Parathyroid adenoma (tissue), 2 donors: ENCODE results near the gene GGT5.
"Not testable (repeated sequence)": the region's sequence is repeated elsewhere in the genome, so short reads cannot be mapped to it uniquely, and the experiment has no call there.

Experiments
- H2AFZ ChIP-seq: fragments of 300-600 bp; sonication (generic); one replicate; pipeline ENCODE4 v1.7.0; 2017; ENCODE audit warnings: antibody characterized with exemption, mild to moderate bottlenecking
- H3K27ac ChIP-seq: fragments of 300-600 bp; sonication (generic); one replicate; pipeline ENCODE4 v1.7.0; 2017
- H3K27me3 ChIP-seq: fragments of 300-600 bp; sonication (generic); one replicate; pipeline ENCODE4 v1.7.0; 2017; ENCODE audit warnings: low read length; ENCODE audit not compliant: control insufficient read depth, insufficient read depth
- H3K36me3 ChIP-seq: fragments of 300-600 bp; sonication (generic); one replicate; pipeline ENCODE4 v1.7.0; 2017; ENCODE audit warnings: low read length; ENCODE audit not compliant: control insufficient read depth, insufficient read depth
- H3K4me1 ChIP-seq: fragments of 300-600 bp; sonication (generic); one replicate; pipeline ENCODE4 v1.7.0; 2017; ENCODE audit warnings: control low read depth
- H3K4me2 ChIP-seq: fragments of 300-600 bp; sonication (generic); one replicate; pipeline ENCODE4 v1.7.0; 2017; ENCODE audit warnings: low read length
- H3K4me3 ChIP-seq: fragments of 300-600 bp; sonication (generic); one replicate; pipeline ENCODE4 v1.7.0; 2017; ENCODE audit warnings: low read depth, low read length
- H3K79me2 ChIP-seq: fragments of 300-600 bp; sonication (generic); one replicate; pipeline ENCODE4 v1.7.0; 2017; ENCODE audit warnings: control low read depth
- H3K9ac ChIP-seq: fragments of 300-600 bp; sonication (generic); one replicate; pipeline ENCODE4 v1.7.0; 2017; ENCODE audit warnings: mild to moderate bottlenecking
- H3K9me3 ChIP-seq: fragments of 300-600 bp; sonication (generic); one replicate; pipeline ENCODE4 v1.7.0; 2017; ENCODE audit warnings: low read length; ENCODE audit not compliant: control insufficient read depth
- donor health status: primary hyperparathyroidism.

Gene GGT5

DNA sequence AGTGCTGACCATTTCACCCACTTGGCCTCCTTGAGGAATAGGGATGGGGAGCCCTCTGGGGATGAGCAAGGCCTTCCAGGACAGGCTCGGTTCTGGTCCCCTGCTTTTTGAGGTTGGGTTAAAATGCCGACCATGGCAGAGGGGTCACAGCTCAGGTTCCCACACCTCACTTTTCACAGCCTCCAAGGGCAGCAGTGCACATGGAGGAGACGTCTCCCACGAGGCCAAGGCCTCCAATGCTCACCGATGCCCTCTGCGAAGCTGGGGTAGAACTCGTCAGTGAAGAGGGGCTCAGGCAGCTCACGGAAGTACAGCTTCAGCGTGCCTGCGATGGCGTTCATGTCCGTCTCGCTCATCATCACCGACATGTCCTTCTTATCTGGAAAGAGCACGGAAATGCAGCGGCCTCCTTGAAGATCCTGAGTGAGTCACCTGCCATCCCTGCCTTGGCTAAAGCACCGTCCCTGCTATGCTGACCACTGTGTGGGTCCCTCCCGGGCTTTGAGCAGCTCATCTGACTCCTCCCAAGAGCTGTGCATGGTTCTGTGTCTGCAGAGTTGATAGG lies 17.4 kb upstream of the GGT5 start:
- not testable (repeated sequence) for H3K4me3 ChIP-seq, H3K4me2 ChIP-seq, H3K4me1 ChIP-seq, H2AFZ ChIP-seq, H3K9ac ChIP-seq, H3K79me2 ChIP-seq, H3K9me3 ChIP-seq, H3K27me3 ChIP-seq, H3K27ac ChIP-seq, H3K36me3 ChIP-seq

DNA sequence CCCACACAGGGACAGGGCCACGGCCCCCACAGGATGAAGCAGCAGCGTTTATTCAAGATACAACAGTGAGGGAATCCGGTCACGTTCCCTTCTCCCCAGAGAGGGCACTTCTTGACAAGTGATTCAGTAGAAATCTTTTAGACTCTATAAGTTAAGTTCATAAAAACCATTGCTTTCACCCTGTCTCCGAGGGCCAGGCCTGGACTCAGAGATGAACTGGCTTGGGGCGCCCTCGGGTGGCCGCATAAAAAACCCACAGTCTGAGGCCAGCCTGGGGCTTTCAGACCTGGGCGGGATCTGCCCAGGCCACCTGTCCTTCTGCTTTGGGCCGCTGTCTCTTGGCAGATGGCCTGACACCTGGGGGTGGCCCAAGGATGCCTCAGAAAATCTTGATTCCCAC lies 14.6 kb upstream of the GGT5 start:
- not testable (repeated sequence) for H3K4me1 ChIP-seq, H3K9ac ChIP-seq, H3K4me2 ChIP-seq, H3K79me2 ChIP-seq, H3K4me3 ChIP-seq, H3K36me3 ChIP-seq, H3K9me3 ChIP-seq, H2AFZ ChIP-seq, H3K27me3 ChIP-seq, H3K27ac ChIP-seq

DNA sequence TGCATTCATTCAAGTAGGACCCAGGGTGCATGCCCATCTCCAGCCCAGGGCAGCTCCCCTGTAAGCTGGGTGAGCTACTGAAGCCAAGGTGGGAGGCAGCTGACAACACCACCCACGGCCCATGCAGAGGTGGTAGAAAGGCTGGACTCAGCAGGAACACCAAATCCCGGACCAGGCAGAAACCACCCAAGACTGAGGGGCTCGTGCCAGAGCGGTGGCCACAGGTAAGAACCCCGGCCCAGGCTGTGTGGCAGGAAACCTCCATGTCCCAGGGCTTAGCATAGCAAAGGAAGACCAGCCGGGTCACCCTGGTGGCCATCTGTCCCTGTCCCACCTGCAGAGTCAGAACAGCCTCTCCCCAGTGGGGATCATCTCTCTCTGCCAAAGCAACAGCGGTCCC lies 11.9 kb upstream of the GGT5 start:
- H3K27ac ChIP-seq, H3K9me3 ChIP-seq, H3K27me3 ChIP-seq: not testable (repeated sequence)

GRCh38 chr22:24256136-24256535 lies 11.3 kb upstream of the GGT5 start:
- H3K4me2 ChIP-seq, H3K36me3 ChIP-seq, H3K4me3 ChIP-seq, H3K27ac ChIP-seq, H3K9ac ChIP-seq, H3K27me3 ChIP-seq, H3K4me1 ChIP-seq, H3K79me2 ChIP-seq, H2AFZ ChIP-seq, H3K9me3 ChIP-seq: not testable (repeated sequence)

More for the DNA sequence above, 11.9 kb upstream of the GGT5 start:
- H3K79me2 ChIP-seq, H3K4me3 ChIP-seq, H3K4me1 ChIP-seq, H3K36me3 ChIP-seq, H3K4me2 ChIP-seq, H3K9ac ChIP-seq, H2AFZ ChIP-seq: not testable (repeated sequence)

DNA sequence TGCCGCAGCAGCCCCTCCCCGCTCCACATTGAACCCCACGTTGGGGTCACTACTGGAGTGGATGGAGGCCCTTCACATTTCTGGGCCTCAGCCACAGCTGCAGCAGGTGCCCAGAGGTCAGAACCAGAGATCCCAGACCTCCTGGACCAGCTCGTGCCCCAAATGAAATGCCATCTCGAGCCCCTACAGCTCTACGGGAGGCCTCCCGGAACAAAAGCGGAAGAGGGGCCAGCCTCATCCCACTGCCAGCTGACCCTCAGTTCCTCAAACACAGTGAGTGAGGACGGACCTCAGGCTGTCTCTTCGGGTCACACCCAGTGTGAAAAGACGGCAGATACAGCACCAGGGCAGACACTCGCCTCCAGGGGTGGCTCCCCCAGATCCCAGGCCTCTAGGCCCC lies 8.2 kb upstream of the GGT5 start:
- H3K27ac ChIP-seq, H3K4me1 ChIP-seq, H3K36me3 ChIP-seq, H3K4me3 ChIP-seq, H3K9ac ChIP-seq, H3K9me3 ChIP-seq, H3K27me3 ChIP-seq, H3K4me2 ChIP-seq, H2AFZ ChIP-seq, H3K79me2 ChIP-seq: not testable (repeated sequence)

GRCh38 chr22:24251286-24251685 lies 6.4 kb upstream of the GGT5 start:
- H3K79me2 ChIP-seq, H3K9ac ChIP-seq, H2AFZ ChIP-seq, H3K27me3 ChIP-seq, H3K4me1 ChIP-seq, H3K9me3 ChIP-seq, H3K36me3 ChIP-seq, H3K27ac ChIP-seq, H3K4me3 ChIP-seq, H3K4me2 ChIP-seq: not testable (repeated sequence)

GRCh38 chr22:24249413-24249812 lies 4.5 kb upstream of the GGT5 start:
- not testable (repeated sequence) for H3K36me3 ChIP-seq, H3K27me3 ChIP-seq, H3K9ac ChIP-seq, H3K4me3 ChIP-seq, H3K4me2 ChIP-seq, H3K9me3 ChIP-seq, H3K4me1 ChIP-seq, H2AFZ ChIP-seq, H3K79me2 ChIP-seq, H3K27ac ChIP-seq

- not testable (repeated sequence) for H3K9ac ChIP-seq, H3K79me2 ChIP-seq, H3K27ac ChIP-seq, H3K9me3 ChIP-seq, H3K4me3 ChIP-seq, H3K36me3 ChIP-seq, H3K4me2 ChIP-seq, H3K4me1 ChIP-seq, H2AFZ ChIP-seq, H3K27me3 ChIP-seq
These were observed 3.7 kb upstream of the GGT5 start for GRCh38 chr22:24248611-24249010.
